Measurements from ENCODE around the gene KLHL29. TPM values are rescaled to one million over a fixed set of nuclear protein-coding genes. Genes with fewer than 3 reads are reported as not detected.
"Not testable (repeated sequence)": the region's sequence is repeated elsewhere in the genome, so short reads cannot be mapped to it uniquely, and the experiment has no call there.

The KLHL29 gene
- polyA plus RNA-seq, 3 donors = 11.8 to 16.7 (median 15.2) TPM

DNA sequence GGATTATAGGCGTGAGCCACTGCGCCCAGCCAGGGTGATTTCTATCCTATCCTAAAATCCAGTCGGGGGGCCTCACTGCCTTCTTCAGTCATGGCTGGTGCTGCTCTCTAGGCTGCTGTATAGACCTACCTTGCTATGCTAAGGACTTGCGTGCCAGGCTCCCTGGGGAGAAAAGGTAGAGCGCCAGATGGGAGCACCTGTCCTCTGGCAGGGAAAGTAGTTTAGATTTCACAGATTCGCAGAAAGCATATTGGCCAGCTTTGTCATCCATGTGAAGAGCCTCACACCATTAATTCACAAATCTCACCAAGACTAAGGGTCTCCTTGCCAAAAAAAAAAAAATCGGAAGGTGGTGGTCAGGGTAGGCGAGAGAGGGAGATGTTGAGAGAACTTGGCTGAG is 324.3 kb downstream of the KLHL29 start:
- no peak for DNase-seq

GRCh38 chr2:23711979-23712755 is 327.2 kb downstream of the KLHL29 start:
- no peak for DNase-seq

GRCh38 chr2:23712756-23713151 is 327.8 kb downstream of the KLHL29 start:
- no peak for DNase-seq

DNA sequence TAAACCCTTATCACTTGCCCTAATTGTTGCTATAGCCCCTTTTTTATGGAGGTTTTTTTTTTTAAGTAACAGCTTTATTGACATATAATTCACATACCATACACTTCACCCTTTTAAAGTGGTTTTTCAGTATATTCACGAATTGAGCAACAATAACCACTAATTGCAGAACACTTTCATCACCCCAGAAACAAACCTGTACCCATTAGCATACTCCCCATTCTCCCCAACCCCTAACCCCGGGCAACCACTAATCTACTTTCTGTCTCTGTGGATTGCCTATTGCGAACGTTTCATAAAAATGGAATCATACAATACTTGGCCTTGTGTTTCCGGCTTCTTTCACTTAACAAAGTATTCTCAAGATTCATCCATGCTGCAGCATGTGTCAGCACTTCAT is 328.4 kb downstream of the KLHL29 start:
- no peak for DNase-seq

DNA sequence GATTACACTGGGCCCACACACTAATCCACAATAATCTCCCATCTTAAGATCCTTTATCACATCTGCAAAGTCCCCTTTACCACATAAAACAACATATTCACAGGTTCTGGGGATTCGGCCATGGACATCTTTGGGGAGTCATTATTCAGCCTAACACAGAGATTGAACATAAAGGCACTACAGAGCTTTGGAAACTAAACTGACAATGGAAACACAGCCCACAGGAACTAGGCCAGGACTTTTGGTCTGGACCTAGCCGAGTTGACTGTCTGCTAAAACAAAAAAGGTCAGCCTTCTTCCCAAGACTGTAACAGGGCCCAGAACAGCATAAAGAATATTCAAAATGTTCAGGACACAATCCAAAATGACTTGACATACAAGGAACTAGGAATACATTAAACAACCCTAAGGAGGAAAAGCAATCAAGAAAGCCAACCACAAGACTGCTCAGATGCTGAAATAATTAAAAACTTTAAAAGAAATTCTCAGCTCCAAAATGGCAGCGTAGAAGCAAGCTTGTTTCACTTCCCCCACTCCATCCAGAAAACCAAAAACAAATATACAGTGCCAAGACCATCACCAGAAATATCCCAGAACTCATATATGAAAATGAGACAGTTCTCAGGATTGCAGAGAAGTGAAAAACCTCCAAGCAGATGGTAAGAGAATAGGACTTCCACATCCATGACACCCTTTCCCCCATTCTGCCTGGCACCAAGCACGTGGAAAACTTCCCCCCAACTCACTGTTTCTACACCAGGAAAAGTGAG is 334.1 kb downstream of the KLHL29 start:
- no peak for DNase-seq

GRCh38 chr2:23719716-23720115 is 334.7 kb downstream of the KLHL29 start:
- no peak for DNase-seq

DNA sequence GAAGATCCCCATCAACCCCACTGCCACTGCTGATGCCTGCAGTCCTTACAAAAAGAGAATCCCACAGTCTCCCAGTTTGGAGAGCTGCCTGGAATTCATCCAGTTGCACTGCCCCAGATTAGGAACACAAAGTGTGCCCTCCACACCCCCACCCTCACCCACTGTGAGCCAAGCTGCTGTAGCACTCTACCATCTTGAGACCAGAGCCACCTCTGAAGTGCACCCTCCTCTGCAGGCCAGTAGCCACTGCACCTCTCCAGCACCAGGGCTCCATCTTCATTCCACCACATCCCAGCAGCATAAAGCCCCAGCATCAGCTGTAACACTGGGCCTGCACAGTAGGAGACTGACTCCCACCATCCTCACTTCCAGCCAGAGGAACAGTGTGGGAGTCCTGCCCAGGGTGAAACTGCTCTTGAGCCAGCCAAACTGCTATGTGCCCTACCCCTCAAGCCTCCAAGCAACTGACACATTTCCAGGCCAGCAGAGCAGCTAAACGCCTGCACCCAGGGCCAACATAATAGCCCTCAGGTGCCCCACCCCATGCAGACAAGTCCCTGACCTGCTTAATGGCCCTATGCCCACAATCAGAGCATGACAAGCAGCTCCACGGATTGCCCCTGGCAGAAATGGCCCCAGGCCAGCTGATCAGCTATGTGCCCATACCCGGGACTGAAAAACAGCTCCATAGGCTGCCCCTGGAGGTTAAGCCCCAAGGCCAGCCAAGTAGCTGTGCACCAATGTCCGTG is 335.9 kb downstream of the KLHL29 start:
- no peak for DNase-seq

DNA sequence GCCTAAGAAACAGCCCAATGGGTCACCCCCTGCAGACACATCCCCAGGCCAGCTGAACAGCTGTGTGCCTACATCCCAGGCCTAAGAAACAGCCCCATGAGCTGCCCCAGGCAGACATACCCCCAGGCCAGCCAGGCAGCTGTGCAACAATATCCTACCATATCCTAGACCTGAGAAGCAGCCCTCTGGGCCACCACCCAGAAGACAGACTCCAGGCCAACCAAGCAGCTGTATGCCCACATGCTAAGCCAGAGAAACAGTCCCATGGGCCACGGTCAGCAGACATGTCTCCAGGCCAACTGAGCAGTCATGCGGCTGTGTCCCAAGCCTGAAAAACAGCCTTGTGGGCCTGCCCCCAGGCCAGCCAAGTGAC is 336.5 kb downstream of the KLHL29 start:
- DNase-seq = no peak

DNA sequence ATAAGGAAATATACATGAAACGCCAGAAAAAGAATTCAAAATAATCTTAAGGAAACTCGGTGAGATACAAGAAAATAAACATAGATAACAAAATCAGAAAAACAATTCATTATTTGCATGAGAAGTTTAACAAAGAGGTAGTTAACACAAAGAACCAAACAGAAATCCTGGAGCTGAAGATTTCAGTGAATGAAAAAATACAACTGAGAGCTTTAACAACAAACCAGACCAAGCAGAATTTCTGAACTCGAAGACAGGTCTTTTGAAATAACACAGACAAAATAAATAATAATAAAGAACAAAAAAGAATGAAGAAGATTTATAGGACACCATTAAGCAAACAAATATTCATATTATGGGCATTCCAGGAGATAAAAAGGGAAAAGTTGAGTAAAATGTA is 337.3 kb downstream of the KLHL29 start:
- no peak for DNase-seq

DNA sequence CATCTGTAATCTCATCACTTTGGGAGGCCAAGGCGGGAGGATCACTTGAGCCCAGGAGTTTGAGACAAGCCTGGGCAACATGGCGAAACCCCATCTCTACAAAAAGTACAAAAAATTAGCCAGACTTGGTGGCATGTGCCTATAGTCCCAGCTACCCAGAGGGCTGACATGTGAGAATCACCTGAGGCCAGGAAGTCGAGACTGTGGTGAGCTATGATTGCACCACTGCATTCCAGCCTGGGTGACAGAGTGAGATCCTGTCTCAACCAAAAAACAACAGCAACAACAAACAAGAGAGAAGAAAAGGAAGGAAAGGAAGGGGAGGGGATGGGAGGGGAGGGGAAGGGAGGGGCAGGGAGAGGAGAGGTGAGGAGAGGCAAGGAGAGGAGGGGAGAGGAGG is 338.1 kb downstream of the KLHL29 start:
- not testable (repeated sequence) for DNase-seq

DNA sequence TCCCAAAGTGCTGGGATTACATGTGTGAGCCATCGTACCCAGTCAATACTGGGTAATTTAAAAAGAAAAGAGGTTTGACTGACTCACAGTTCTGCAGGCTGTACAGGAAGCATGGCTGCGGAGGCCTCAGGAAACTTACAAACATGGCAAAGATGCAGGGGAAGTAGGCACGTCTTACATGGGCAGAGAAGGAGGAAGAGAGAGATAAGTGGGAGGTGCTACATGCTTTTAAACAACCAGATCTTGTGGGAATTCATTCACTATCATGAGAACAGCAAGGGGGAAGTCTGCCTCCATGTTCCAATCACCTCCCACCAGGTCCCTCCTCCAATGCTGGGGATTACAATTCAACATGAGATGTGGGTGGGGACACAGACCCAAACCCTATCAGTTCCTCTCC is 349.4 kb downstream of the KLHL29 start:
- no peak for DNase-seq

- not testable (repeated sequence) for DNase-seq
These were observed 351.8 kb downstream of the KLHL29 start for GRCh38 chr2:23736783-23737182.

DNA sequence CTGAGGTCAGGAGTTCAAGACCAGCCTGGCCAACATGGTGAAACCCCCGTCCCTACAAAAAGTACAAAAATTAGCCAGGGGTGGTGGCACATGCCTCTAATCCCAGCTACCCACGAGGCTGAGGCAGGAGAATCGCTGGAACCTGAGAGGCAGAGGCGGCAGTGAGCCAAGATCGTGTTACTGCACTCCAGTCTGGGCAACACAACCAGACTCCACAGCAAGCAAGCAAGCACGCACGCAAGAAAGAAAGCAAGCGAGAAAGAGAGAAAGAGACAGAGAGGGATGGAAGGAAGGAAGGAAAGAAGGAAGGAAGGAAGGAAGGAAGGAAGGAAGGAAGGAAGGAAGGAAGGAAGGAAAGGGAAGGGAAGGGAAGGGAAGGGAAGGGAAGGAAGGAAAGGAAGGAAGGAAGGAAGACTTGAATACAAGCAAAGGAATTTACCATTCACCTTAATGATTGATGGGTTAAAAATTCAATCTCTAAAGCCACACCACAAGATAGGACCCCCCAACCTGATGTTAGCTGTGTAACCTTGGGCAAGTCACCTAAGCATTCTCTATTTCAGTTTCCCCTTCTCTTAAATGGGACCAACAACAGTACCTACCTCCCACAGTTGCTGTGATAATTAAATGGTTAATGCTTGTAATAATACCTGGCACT is 360.2 kb downstream of the KLHL29 start:
- DNase-seq = no peak

- no peak for DNase-seq
These were observed 360.7 kb downstream of the KLHL29 start for GRCh38 chr2:23745726-23746105.

GRCh38 chr2:23746141-23746863 is 361.3 kb downstream of the KLHL29 start:
- no peak for DNase-seq

- DNase-seq = no peak
These were observed 366.8 kb downstream of the KLHL29 start for GRCh38 chr2:23751747-23752265.

DNA sequence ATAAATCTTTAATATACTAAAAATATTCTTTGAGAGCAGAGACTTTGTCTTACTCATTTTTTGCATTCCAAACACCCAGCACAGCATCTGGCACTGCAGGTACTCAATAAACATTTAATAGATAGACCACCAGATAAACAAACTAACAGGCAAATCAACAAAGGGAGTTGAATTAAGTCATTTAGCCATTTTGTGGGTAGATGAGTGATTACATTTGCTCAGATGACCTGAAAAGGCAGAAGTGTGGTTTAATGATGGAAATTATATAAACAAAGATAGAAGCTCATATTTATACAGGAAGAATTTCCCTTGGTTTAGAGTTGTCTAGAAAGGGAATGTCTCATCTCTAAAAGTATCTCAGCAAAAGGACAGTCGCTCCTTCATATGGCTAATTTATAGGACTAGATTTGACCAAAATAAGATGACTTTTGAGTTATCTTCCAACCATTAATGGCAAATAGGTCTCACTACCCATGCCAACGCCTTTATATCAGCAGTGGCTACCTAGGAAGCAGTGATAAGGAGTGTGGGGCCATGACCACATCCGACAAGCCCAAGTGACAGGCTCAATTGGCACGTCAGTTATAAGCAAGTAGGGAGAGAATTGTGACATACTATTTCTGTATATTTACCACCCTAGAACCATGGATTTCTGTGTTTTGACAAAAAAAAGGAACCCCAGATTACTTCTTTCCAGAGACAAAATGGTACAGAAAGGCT is 368.5 kb downstream of the KLHL29 start:
- no peak for DNase-seq

DNA sequence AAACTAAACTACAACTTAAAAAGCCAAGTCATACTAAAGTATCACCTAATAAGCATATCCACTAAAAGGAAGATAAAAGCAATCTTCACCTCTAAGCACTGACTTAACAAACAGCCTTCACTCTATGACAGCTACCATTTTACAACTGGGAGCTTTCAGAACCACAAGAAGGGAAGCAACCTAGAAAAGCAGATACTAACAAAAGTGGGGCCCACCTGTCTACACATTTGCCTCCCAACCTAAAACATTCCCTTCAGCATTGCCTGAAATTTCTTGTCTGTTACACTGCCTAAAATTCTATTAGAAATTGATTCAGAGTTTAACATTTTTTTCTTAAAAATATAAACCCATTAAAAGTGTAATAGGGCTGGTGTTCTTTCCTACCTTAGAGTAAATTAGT is 370.0 kb downstream of the KLHL29 start:
- no peak for DNase-seq

DNA sequence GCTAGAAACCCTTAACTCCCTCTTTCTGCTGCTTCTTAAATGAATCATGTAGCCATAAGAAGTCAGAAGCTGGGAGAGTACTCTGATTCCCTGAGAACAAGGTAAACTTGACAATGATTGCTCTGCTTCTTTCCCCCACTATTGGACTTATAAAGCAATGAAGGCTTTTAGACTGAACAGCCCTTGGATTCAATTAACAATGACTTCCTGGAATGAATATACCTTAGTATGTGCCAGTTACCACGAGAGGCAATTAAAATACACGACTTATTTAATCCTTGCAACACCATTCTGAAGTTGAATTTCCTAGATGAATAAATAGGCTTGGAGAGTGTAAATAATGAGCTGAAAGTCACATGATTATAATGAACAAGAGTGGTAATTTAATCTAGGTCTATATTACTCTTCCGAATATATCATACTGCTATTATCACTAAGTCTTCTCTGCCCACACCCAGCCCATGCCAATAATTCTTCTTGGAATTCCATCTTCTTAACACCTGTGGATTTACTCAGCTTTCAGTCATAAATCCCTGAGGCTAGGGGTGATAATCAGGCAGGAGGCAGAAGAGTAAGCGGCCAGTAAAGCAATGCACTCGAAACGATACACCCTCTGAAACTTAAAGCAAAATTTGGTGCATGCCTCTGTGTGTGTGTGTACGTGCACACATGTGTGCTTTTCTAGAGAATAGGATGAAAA is 371.8 kb downstream of the KLHL29 start:
- DNase-seq = no peak

Data from renal pelvis (tissue), 4 donors.